HG02973 (cell line): ENCODE measurements around the gene TIMM10.
A peak's percentile ranks its signal among the peaks of the same experiment; 100 is the strongest.

Experiments used
- ATAC-seq: cut with Tn5 transposase; IDR thresholded peaks from one replicate; pipeline ENCODE4 v1.9.1; 2021; ENCODE audit warnings: moderate library complexity; ENCODE audit not compliant: unreplicated experiment

Gene TIMM10

DNA sequence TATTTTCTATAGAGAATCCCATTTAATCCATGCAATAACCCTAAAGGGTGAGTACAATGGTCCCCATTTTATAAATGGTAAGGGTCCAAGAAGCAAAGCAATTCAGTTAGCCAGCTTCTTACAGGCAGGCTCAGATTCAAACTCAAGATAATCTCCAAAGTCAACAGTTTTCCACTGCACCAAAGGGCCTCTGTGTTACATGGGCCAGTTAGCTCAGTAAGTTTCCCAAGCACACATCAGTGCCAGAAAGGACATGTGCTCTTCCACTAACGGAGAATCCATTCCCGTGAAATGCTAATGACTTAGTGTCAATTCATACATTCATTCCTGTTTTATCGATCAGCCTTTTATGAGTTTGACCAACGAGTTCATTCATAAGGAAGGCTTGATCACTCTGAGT lies 26.0 kb downstream of the TIMM10 start:
- ATAC-seq: no peak

DNA sequence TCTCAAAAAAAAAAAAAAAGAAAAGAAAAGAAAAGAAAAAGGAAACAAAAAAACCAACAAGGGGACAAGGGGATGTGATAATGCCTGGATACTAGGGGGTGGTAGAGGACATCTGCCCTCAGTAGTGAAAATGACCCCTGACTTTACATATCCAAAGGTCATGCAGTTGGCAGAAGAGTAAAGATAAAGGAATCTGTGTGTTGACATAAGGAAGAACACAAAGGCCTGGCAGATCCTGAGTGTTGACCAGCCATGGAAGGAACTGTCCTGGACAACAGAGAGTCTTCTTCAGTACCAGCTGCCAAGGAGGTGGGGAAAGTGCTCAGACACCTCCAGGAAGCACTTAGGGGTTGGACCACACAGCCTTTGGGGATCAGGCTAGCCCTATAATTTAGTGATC lies 27.7 kb downstream of the TIMM10 start:
- ATAC-seq: no peak

DNA sequence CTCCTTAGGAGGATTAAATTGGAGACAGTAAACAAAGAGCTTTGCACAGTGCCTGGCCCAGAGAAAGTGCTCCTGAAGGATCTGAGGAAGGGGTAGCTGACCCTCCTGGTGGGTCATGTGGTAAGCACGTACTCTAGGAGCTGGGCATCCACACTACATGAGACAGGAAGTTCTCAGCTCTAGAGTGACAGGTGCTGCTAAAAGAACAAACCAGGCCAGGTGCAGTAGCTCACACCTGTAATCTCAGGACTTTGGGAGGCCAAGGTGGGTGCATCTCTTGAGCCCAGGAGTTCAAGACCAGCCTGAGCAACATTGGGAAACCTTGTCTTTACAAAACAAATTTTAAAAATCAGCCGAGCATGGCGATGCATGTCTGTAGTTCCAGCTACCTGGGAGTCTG lies 28.2 kb downstream of the TIMM10 start:
- no peak for ATAC-seq

DNA sequence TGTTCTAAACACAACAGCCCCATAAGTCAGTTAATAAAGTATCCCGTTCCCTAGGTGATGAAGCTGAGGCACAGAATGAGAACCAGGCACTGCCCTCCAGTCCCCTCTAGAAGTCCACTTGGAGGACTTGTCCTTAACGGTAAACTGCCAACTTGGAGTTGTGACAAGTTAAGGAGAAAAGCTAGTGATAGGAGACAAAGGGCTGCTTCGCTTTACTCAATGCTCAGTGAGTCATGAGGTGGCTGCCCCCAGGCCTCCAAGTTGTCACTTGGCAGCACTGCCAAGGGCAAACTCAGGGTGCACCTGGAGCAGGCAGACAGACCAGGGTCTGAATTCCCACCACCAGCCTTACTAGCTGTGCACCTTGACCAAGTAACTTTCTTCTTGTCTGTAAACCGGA lies 28.6 kb downstream of the TIMM10 start:
- no peak for ATAC-seq

DNA sequence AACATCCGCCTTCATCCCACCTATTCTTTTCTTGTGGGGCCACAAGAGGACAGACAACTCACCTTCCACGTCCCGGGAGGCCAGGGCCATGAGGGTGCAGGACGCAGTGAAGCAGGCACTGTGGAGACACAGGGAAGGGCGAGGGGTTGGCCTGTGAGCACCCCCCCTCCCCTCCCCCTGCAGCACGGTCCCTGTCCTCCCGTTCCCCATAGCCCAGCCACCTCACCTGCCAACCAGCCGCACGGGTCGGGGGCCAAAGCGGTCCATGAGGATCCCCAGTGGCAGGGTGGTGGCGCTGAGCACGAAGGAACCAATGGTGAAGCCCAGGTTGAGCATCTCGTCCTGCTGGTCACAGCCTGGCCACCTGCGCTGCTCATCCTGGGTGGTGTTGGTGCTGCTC lies 29.6 kb downstream of the TIMM10 start:
- ATAC-seq: no peak

DNA sequence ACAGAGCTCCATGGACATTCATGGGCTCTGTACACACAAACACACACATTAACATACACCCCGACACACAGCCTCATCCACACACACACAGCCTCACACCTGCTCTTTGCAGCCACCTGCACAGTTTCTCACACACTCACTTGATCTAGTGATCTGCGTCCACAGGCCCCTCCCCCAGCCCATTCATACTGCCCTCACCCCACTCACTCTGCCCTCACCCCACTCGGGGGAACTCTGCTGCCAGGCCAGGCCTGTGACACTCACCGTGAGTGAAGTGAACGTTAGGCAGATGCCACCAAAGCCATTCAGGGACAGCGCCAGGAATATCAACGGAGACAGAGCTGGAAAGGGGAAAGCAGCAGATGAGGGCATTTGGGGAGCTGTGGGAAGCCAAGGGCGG lies 30.0 kb downstream of the TIMM10 start:
- ATAC-seq: no peak

DNA sequence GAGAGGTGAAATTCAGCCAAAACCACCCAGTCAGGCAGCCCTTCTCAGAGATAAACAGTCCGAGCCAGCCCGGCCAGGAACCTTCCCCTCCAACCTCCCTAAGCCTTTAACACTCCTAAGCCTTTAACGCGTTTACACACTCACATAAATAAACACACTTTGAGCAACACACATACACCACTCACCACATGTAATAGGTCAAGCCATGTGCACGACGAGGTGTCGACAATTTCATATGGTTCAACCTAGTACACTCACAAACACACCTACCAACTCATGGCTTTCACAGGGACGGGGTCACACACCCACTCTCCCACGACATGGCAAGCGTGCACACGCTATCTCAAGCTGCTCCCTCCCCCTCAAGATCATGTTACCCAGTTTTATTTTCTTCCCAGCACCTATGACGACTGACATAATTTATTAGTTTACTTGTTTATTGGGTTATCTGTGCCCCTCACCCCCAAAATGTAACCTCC lies 30.5 kb downstream of the TIMM10 start:
- ATAC-seq: no peak

DNA sequence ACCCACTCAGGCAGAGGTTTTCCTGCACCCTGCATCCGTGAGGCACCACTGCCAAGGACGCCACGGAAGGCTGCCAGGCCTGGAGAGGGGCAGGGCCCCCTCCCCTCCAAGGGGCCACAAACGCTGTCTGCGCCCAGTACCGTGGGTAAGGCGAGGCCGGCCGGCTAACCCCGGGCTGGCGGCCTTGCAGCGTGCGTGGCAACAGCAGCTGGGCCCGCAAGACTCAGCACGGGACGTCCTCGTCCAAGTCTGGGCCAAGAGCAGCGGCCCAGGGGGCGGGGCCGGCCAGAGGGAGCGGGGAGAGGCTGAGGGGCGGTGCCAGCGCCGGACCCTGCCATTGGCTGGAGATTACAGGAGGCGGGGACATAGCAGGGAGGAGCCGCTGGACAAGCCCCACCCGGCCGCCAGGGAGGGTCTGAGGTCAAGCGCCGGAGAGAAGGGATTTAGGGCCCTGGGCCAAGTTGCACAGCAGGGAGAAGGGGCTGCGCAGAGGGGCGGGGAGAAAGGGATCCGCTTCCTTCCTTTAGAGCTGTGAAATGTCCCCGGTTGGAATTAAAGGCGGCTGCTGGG lies 31.1 kb downstream of the TIMM10 start:
- peak; percentile 97 for ATAC-seq

DNA sequence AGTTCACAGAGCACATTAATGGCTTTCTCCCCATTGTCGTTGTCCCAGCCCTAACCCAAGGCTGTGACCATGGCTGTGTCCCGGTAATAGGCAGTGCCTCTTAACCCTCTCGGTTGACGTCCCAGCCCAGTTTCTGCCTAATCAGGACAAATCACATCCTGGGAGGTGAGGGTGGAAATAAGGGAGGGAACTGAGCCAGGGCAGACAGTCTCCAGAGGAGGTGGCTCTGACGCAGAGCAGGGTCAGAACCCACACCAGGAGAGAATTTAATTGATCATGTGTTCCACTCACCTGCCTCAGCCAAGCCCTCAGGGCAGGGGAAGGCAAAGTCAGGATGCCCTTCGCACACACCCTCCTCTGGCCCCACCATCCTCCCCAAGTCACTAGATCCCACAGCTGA lies 32.0 kb downstream of the TIMM10 start:
- ATAC-seq: no peak

DNA sequence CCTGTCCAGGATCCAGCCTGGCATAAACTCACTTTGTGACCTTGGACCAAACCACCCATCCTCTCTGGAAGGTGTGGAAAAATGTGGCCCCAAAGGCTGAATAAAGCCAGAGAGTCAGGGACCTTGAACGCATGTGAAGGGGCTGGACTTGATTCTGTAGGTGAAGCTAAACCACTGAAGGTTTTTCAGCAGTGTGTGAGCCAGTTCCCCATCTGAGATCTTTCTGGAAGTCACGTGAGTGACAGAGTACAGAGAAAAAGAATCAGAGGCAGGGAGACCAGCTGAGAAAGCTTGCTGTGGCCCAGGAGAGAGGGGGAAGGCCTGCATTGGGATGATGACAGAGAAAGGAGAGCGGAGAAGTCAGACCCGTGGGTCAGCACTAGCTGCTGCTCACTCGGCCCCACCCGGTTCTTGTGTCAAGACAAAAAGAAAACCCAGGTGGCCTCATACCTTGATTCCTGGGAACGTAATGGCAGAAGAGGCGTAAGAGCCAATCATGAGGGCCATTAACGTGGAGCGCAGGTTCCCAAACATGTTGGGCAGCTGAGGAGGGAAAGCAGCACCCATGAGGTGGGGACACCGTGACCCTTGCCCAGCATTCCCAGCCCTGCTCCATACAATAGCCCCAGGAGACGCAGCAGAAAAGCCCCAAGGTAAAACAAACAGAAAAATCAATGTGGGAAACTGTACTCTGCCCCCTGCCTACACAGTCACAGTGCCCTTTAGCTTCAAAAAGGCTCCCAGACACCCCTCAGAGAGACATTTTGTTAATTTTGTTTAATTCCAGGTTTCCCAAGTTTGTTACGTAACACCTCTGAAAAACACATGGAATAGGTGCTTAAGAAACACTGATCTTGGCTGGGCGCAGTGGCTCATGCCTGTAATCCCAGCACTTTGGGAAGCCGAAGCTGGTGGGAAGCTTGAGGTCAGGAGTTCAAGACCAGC lies 33.0 kb downstream of the TIMM10 start:
- ATAC-seq: no peak

DNA sequence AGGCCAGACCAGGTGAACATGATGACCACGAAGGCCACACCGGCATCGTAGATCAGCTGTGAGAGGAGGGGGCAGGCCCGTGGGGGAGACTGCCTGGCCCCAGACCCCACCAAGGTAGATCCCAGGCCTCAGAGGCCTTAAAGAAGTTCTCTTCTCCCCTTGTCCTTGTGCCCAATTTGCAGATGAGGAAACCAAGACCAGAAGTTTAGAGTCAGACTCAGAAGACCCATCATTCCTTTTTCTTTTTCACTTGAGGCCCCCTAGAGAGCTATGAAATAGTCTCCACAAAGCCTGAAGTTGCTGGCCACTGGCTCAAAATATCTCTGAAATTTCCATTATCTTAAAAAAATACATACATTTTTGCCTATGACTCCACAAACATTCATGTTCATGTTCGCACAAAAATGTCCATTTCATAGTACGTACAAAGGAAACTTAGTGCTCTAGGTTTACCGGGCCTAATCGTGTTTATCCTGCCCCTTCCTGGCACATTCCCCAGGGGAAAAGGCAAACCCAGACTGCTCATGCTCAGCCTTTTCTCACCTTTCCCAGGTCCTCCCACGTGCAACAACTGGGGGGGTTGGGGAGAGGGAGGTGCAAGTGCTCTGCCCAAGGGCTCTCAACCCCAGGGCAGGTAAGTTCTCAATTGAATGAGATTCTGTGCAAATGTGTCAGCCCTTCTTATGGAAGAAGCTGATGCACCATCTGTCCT lies 34.3 kb downstream of the TIMM10 start:
- no peak for ATAC-seq

DNA sequence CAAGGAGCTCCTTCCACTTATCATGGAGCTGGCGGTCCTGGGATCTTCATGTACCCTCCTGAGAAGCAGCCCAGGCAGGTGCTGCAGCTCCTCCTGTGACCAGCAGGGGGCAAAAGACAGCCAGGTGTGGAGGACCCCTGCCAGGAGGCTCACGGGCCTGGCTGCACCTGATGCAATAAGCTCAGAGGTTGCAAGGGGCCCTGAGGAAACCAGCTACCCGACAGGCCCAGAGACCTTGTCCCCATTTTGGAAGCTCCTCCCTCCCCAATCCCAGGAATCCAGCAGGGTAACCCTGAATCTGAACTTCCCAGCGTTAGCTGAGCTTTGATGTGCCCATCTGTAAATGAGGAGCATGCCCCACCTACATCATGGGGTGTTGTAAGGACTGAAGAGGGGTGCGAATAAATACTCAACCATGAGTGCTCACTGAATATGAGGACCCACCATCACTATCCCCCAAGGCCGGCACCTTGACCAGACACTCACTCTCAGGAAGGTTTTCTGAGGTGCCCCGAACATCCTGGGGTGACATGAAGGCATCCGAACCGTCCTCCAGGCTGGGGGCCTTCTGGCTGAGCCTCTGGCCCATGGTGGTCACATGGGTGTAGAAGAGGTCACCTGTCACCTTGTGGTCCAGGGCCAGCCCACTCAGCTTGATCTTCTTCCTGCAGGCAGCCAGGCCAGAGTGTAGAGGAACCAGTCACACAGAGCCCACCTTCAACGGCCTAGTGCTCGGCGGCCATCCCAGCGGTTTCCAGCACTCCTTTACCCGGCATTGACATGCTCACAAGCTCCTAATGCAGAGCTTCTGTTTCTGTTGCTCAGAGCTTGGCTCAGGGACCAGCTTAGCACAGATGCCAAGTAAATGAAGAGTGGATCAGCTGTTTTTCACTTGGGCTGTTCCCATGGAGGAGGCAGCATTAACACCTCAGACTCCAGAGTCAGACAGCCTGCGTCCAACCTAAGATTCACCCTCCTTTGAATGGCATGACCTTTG lies 36.7 kb downstream of the TIMM10 start:
- peak; percentile 69 for ATAC-seq

DNA sequence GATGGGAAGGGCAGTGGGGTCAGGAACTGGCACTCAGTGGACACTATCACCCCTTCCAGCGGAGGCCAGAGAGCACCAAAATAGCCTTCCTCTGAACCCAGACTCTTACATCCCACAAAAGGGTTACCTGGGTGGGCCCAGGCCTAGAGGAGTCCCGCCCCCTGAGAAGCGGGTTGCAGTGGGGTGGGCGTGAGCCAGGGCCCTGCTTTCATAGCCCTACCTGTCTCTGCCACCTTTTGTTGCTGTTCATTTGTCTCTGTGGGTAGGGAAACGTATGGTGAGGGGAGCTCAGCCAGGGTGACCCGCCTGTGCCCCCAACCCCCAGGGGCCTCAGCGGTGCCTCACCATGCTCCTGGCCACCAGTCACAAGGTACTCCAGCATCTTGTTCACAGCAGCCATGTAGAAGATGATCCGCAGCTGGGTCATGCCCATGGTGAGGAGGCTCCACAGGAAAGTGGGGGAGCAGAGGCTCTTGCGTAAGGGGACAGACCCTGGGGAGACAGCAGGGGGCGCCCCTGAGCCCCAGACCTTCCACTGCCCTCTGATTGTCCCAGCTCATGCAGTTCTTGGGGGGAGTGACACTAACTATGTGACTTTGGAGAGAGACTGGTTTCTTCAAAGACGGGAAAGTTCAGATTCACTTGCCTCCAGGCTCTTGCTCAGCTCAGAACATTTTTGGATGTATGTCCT lies 39.0 kb downstream of the TIMM10 start:
- no peak for ATAC-seq

DNA sequence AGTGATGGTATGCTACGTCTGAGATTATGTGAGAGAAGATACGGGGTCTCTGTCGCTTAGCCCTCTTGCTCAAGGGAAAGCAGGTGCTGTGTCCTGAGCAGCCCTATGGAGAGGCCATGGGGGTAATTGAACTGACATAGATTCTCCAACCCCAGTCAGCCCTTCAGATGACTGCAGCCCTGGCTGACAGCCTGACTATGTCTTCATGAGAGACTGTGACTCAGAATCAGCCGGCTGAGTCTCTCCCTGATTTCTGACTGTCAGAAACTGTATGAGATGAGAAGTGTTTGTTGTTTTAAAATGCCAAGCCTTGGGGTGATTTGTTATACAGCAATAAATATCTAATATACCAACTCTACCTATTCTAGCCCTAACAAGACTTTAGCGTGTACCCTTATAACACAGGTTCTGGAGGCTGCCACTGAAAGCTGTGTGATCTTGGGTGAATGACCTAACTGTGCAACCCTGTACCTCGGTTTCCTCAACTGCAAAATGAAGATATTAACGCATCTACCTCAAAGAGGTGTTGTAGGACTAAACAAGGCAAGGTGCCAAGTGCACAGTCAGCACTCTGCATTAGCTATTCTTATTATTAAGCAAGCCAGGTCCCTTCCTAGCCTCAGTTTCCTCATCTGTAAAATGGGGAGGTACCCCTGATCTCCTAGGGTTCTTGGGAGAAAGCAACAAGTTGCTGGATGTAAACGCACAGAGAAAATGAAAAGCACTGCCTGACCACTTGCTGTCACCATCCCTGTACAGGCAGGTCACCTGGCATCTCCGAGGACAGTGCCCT lies 39.9 kb downstream of the TIMM10 start:
- no peak for ATAC-seq

DNA sequence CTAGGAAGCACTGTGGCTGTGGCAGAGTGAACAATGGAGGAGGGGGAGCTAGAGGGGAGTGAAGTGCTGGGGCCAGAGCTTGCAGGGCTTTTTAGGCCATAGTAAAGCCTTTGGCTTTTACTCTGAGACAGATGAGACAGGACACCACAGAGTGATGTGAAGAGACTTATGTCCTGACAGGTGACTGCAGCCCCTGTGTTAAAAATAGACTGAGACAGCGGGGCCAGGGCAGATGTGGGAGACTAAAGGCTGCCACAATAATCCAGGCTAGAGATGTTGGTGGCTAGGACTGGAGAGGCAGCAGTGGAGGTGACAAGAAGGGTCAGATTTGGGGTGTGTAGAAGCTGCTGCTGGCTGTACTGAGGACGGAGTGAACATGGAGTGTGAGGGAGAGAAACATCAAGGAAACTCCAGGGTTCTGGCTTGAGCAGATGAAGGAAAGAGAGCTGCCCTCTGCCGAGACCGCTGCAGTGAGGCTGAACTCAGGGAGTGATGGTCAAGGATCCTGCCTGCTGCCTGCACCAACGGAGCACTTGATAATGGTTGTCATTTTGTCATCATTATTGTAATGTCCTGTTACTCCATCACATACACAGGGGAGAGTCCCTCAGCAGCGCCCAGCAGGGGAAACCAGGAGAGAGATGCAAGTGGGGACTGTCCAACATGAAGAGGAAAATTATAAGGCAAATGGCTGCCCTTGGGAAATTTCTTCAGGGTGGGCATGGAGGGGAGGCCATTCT lies 42.5 kb downstream of the TIMM10 start:
- no peak for ATAC-seq

DNA sequence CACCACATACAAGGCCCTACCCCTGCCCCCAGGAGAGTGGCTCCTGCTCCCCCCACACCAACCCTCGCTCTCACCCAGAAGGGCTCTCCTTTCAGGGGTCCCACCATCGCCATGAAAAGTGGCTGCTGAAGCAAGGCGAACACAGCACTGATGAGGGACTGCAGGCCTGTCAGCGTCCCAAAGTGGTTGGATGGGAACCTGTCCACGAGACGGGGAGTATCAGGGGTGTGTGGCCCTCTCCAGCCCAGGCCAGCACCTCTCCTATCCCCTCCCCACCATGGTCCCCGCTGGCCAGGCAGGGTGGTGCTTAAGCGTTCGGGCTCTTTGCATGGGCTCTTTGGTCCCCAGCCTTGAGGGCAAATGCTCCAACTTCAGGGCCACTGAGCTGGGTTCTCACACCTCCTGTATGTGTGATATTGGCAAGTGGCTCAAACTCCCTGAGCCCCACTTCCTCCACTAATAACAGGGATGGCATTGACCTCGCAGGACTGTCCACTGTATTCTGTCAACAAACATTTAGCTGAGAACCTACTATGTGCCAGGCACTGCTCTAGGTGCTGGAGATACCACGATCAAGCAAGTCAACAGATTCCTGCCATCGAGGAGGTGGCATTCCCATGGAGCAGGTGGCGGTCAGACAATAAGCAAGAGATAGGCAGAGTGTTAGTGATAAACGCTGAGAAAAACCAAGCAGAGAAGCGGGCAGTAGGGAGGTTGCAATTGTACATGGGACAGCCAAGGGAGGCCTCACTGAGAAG lies 43.4 kb downstream of the TIMM10 start:
- no peak for ATAC-seq

DNA sequence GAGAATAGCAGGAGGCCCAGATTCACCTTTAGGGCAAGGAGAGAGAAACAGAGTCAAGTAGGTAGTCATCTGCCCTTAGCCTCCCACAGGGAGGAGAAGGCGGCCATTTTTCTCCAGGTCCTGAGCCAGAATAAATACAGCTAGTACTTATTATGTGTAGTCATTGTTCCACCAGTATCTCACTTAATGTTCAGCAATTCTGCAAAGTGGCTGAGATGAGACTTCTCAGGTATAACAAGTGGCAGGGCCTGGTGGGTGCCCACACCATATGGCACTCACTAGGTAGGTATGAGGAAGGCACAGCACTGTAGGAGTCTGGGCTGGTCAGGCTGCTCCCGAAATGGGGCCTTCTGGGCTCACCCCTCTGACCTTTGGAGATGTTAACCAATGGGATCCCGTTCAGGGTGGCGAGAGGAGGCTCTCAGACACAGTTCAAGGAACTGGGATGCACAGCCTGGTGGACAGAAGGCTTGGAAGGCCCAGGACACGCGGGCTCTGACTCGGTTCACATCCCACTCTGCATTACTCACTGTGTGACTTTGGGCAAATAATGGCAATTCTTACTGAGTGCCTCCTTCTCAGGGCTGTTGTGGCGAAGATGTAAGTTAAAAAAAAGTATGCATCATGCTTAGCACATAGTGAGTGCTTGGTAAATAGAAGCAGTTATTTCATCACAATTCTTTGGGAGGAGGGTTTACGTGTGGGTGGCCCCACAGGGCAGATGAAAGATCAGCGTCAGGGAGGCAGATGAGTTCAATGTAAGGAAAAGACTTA lies 45.1 kb downstream of the TIMM10 start:
- ATAC-seq: no peak
